SK-N-SH treated with all-trans-retinoic acid at 6 μM for 48 hours (cell line): Measurements from ENCODE around the gene ALPL.

Experiments used
- ATAC-seq: fragments of 200-7000 bp; cut with Tn5 transposase; 3 replicates; pipeline ENCODE4 v1.9.1; 2020; ENCODE audit warnings: mild to moderate bottlenecking, moderate library complexity
- ARNTL ChIP-seq: fragments of 450-650 bp; formaldehyde crosslinking; IDR thresholded peaks from 2 replicates; pipeline ENCODE4 v1.5.0; 2020; ENCODE audit warnings: low read depth, mild to moderate bottlenecking, moderate library complexity, borderline replicate concordance
- BACH2 ChIP-seq: fragments of 250-450 bp; sonication (Bioruptor Pico); IDR thresholded peaks from 2 replicates; pipeline ENCODE4 v1.9.0; 2021; ENCODE audit warnings: mild to moderate bottlenecking, borderline replicate concordance
- ESRRG ChIP-seq: fragments of 250-450 bp; sonication (Bioruptor Pico); IDR thresholded peaks from 2 replicates; pipeline ENCODE4 v1.6.1; 2021; ENCODE audit warnings: mild to moderate bottlenecking
- GLIS3 ChIP-seq: fragments of 250-450 bp; sonication (Bioruptor Pico); IDR thresholded peaks from 2 replicates; pipeline ENCODE4 v1.5.0; 2020; ENCODE audit warnings: mild to moderate bottlenecking, moderate library complexity
- ISL1 ChIP-seq: fragments of 250-450 bp; sonication (Bioruptor Pico); IDR thresholded peaks from 2 replicates; pipeline ENCODE4 v2.1.2; 2022; ENCODE audit warnings: mild to moderate bottlenecking, moderate library complexity
- OSR1 ChIP-seq: fragments of 250-450 bp; sonication (Bioruptor Pico); IDR thresholded peaks from 2 replicates; pipeline ENCODE4 v1.8.0; 2022; ENCODE audit warnings: moderate library complexity, mild to moderate bottlenecking, inconsistent platforms
- PPARA ChIP-seq: fragments of 250-450 bp; sonication (Bioruptor Pico); IDR thresholded peaks from 2 replicates; pipeline ENCODE4 v1.5.0; 2020; ENCODE audit warnings: mild to moderate bottlenecking, borderline replicate concordance
- RARB ChIP-seq: fragments of 250-450 bp; sonication (Bioruptor Pico); IDR thresholded peaks from 2 replicates; pipeline ENCODE4 v1.8.0; 2021; ENCODE audit warnings: mild to moderate bottlenecking, moderate library complexity
- TCF4 ChIP-seq: fragments of 250-450 bp; sonication (Bioruptor Pico); IDR thresholded peaks from 2 replicates; pipeline ENCODE4 v1.8.0; 2021; ENCODE audit warnings: mild to moderate bottlenecking, moderate library complexity, borderline replicate concordance
- TOX ChIP-seq: fragments of 250-450 bp; sonication (Bioruptor Pico); IDR thresholded peaks from 2 replicates; pipeline ENCODE4 v1.8.0; 2021; ENCODE audit warnings: mild to moderate bottlenecking, moderate library complexity, borderline replicate concordance
- ZFP3 ChIP-seq: fragments of 250-450 bp; sonication (Bioruptor Pico); IDR thresholded peaks from 2 replicates; pipeline ENCODE4 v1.5.0; 2020; ENCODE audit warnings: mild to moderate bottlenecking, moderate library complexity
- ZFP30 ChIP-seq: fragments of 450-650 bp; formaldehyde crosslinking; IDR thresholded peaks from 2 replicates; pipeline ENCODE4 v1.5.0; 2022; ENCODE audit warnings: mild to moderate bottlenecking, moderate library complexity
- ZNF565 ChIP-seq: fragments of 450-650 bp; formaldehyde crosslinking; conservative IDR thresholded peaks from 2 replicates; pipeline ENCODE4 v1.5.0; 2020; ENCODE audit warnings: low read depth, mild to moderate bottlenecking, moderate library complexity
- ZNF70 ChIP-seq: fragments of 450-650 bp; formaldehyde crosslinking; IDR thresholded peaks from 2 replicates; pipeline ENCODE4 v1.5.0; 2020; ENCODE audit warnings: mild to moderate bottlenecking, moderate library complexity
- ZNF8 ChIP-seq: fragments of 450-650 bp; formaldehyde crosslinking; IDR thresholded peaks from 2 replicates; pipeline ENCODE4 v1.5.0; 2020; ENCODE audit warnings: mild to moderate bottlenecking, moderate library complexity
- TF ChIP-seq, protein P1 (sequence below): fragments of 250-450 bp; sonication (Bioruptor Pico); IDR thresholded peaks from 2 replicates; pipeline ENCODE4 v1.5.0; 2020; ENCODE audit warnings: mild to moderate bottlenecking, moderate library complexity
- TF ChIP-seq, protein P2 (sequence below): fragments of 250-450 bp; sonication (Bioruptor Pico); IDR thresholded peaks from 2 replicates; pipeline ENCODE4 v1.5.1; 2021; ENCODE audit warnings: mild to moderate bottlenecking, moderate library complexity
- TF ChIP-seq, protein P3 (sequence below): fragments of 250-450 bp; sonication (Bioruptor Pico); IDR thresholded peaks from 2 replicates; pipeline ENCODE4 v1.8.0; 2020; ENCODE audit warnings: mild to moderate bottlenecking, moderate library complexity, borderline replicate concordance
- TF ChIP-seq, protein P4 (sequence below): fragments of 250-450 bp; sonication (Bioruptor Pico); IDR thresholded peaks from 2 replicates; pipeline ENCODE4 v1.8.0; 2021; ENCODE audit warnings: low read depth, mild to moderate bottlenecking, moderate library complexity, borderline replicate concordance
- TF ChIP-seq, protein P5 (sequence below): fragments of 250-450 bp; sonication (Bioruptor Pico); IDR thresholded peaks from 2 replicates; pipeline ENCODE4 v1.5.1; 2020; ENCODE audit warnings: low read depth, mild to moderate bottlenecking, moderate library complexity

The ALPL gene

DNA sequence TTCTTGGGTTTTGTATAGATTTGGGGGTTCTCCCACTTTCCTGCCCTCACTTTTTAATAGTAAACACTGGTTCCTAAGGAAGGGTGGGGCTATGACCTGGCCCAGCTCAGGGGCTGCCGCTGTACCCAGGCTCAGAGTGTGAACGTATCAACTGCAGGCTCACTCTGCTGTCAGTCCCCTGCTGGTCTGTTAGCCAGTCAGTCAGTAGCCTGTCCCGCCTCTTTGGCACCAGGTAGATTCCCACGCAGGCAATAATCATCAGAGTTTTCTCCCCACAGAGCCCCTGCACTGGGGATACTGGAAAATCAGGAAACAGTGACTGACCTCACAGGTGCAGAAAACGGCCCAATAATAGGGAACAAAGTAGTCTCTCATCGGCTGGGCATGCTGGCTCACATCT lies 15.0 kb upstream of the ALPL start (continued):
- TF ChIP-seq ZFP3 (CRISPR knock-in tag) (no peak), PPARA (no peak), ZFP30 (CRISPR knock-in tag) (no peak), ESRRG (CRISPR knock-in tag) (no peak), ZNF8 (CRISPR knock-in tag) (no peak), GLIS3 (CRISPR knock-in tag) (no peak)
- TF ChIP-seq, protein P1, sequence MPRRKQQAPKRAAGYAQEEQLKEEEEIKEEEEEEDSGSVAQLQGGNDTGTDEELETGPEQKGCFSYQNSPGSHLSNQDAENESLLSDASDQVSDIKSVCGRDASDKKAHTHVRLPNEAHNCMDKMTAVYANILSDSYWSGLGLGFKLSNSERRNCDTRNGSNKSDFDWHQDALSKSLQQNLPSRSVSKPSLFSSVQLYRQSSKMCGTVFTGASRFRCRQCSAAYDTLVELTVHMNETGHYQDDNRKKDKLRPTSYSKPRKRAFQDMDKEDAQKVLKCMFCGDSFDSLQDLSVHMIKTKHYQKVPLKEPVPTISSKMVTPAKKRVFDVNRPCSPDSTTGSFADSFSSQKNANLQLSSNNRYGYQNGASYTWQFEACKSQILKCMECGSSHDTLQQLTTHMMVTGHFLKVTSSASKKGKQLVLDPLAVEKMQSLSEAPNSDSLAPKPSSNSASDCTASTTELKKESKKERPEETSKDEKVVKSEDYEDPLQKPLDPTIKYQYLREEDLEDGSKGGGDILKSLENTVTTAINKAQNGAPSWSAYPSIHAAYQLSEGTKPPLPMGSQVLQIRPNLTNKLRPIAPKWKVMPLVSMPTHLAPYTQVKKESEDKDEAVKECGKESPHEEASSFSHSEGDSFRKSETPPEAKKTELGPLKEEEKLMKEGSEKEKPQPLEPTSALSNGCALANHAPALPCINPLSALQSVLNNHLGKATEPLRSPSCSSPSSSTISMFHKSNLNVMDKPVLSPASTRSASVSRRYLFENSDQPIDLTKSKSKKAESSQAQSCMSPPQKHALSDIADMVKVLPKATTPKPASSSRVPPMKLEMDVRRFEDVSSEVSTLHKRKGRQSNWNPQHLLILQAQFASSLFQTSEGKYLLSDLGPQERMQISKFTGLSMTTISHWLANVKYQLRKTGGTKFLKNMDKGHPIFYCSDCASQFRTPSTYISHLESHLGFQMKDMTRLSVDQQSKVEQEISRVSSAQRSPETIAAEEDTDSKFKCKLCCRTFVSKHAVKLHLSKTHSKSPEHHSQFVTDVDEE: no peak

DNA sequence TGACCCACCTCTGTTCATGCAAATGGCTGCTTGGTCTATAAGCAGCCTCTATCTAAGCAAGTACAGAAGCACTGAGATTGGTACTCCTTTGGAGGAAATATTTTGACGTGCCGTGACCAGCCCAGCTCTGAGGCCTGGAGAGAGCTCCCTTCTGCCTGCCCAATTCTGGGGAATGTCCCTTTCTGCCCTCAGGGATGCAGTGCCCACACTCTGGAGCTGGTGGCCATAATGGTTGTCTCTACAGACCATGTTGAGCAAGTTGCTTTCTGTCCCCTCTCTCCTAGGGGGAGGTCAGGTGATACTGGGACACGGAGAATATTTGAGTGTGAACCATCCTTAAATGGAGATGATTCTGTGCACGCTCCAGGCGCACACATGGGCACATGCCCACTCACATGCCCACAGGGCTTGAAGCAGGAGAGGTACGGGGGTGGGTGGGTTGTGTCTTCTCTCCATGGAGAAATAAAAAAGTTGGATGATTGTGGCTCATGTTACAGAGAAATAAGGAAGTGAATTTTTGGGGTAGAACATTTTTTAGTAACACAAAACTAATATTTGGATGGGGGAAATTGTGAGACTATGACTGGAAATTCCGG lies 13.9 kb upstream of the ALPL start:
- ATAC-seq: no peak
- TF ChIP-seq BACH2 (CRISPR knock-in tag): no peak

DNA sequence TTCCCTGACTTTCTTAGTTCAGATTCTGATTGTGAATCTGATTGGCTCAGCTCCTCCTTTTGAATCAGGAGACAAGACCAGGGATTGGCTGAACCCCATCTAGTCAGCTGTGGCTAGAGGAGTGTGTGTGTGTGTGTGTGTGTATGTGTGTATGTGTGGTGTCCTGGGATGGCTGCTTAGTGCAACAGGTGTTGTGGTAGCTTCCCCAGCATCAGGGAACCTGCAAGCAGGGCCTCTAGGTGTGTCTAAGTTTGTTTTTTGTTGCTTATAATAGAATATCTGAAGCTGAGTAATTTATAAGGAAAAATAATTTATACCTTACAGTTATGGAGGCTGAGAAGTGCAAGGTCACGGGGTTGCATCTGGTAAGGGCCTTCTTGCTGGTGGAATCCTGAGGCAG lies 13.2 kb upstream of the ALPL start:
- ATAC-seq: no peak
- TF ChIP-seq, protein P2, sequence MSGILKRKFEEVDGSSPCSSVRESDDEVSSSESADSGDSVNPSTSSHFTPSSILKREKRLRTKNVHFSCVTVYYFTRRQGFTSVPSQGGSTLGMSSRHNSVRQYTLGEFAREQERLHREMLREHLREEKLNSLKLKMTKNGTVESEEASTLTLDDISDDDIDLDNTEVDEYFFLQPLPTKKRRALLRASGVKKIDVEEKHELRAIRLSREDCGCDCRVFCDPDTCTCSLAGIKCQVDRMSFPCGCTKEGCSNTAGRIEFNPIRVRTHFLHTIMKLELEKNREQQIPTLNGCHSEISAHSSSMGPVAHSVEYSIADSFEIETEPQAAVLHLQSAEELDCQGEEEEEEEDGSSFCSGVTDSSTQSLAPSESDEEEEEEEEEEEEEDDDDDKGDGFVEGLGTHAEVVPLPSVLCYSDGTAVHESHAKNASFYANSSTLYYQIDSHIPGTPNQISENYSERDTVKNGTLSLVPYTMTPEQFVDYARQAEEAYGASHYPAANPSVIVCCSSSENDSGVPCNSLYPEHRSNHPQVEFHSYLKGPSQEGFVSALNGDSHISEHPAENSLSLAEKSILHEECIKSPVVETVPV (CRISPR knock-in tag): no peak
- TF ChIP-seq TCF4 (CRISPR knock-in tag) (no peak), TOX (CRISPR knock-in tag) (no peak)
- TF ChIP-seq, protein P3, sequence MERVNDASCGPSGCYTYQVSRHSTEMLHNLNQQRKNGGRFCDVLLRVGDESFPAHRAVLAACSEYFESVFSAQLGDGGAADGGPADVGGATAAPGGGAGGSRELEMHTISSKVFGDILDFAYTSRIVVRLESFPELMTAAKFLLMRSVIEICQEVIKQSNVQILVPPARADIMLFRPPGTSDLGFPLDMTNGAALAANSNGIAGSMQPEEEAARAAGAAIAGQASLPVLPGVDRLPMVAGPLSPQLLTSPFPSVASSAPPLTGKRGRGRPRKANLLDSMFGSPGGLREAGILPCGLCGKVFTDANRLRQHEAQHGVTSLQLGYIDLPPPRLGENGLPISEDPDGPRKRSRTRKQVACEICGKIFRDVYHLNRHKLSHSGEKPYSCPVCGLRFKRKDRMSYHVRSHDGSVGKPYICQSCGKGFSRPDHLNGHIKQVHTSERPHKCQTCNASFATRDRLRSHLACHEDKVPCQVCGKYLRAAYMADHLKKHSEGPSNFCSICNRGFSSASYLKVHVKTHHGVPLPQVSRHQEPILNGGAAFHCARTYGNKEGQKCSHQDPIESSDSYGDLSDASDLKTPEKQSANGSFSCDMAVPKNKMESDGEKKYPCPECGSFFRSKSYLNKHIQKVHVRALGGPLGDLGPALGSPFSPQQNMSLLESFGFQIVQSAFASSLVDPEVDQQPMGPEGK (CRISPR knock-in tag): no peak

DNA sequence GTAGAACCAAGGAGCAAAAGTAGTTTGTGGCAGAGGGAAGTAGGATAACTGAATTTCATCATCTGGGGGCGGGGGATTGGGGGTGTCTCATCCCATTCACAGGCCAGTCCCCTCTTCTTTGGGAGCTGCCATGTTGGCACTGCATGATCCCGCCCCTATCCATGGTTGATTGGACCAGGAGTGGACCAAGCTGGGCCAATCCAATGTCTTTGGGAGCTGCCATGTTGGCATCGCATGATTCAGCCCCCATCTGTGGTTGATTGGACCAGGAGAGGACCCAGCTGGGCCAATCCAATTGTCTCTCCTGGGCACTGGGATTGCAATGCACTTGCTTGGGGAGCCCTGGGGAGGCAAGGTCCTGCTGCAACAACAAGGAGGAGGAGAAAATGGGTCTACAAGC lies 12.3 kb upstream of the ALPL start:
- ATAC-seq: no peak; the same call in 2 of the 3 replicates
- TF ChIP-seq, protein P4, sequence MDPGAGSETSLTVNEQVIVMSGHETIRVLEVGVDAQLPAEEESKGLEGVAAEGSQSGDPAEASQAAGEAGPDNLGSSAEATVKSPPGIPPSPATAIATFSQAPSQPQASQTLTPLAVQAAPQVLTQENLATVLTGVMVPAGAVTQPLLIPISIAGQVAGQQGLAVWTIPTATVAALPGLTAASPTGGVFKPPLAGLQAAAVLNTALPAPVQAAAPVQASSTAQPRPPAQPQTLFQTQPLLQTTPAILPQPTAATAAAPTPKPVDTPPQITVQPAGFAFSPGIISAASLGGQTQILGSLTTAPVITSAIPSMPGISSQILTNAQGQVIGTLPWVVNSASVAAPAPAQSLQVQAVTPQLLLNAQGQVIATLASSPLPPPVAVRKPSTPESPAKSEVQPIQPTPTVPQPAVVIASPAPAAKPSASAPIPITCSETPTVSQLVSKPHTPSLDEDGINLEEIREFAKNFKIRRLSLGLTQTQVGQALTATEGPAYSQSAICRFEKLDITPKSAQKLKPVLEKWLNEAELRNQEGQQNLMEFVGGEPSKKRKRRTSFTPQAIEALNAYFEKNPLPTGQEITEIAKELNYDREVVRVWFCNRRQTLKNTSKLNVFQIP (CRISPR knock-in tag): no peak
- no peak for TF ChIP-seq OSR1 (CRISPR knock-in tag)
- no peak for TF ChIP-seq ZFP30 (CRISPR knock-in tag)
- TF ChIP-seq, protein P1: no peak
- TF ChIP-seq, protein P5, sequence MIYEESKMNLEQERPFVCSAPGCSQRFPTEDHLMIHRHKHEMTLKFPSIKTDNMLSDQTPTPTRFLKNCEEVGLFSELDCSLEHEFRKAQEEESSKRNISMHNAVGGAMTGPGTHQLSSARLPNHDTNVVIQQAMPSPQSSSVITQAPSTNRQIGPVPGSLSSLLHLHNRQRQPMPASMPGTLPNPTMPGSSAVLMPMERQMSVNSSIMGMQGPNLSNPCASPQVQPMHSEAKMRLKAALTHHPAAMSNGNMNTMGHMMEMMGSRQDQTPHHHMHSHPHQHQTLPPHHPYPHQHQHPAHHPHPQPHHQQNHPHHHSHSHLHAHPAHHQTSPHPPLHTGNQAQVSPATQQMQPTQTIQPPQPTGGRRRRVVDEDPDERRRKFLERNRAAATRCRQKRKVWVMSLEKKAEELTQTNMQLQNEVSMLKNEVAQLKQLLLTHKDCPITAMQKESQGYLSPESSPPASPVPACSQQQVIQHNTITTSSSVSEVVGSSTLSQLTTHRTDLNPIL (CRISPR knock-in tag): no peak
- TF ChIP-seq, protein P3 (CRISPR knock-in tag): no peak
- TF ChIP-seq, protein P2 (CRISPR knock-in tag): no peak
- TF ChIP-seq ZNF70 (CRISPR knock-in tag): no peak
- no peak for TF ChIP-seq ZNF565 (CRISPR knock-in tag)
- TF ChIP-seq ZFP3 (CRISPR knock-in tag): no peak
- TF ChIP-seq ESRRG (CRISPR knock-in tag): no peak
- TF ChIP-seq RARB (CRISPR knock-in tag): no peak
- no peak for TF ChIP-seq BACH2 (CRISPR knock-in tag)
- TF ChIP-seq ARNTL: no peak
- no peak for TF ChIP-seq ISL1
